GM13976 (cell line): ENCODE results near the gene MAVS.
"Not testable (repeated sequence)": the region's sequence is repeated elsewhere in the genome, so short reads cannot be mapped to it uniquely, and the experiment has no call there.

Source experiments
- DNase-seq: peaks from one replicate; pipeline ENCODE4 v3.0.0; 2012; ENCODE audit warnings: low spot score
- in situ Hi-C: fragments of 300-500 bp; cut with MboI; formaldehyde crosslinking; loops from one replicate; pipeline ENCODE4 v1.12.0; 2022; ENCODE audit warnings: low sequenced_read_pairs, mixed read lengths, inconsistent platforms; ENCODE audit not compliant: unreplicated experiment
- TF ChIP-seq, protein P1 (sequence below): IDR thresholded peaks from 2 replicates; pipeline ENCODE4 v1.5.1; 2012; ENCODE audit warnings: borderline replicate concordance, mild to moderate bottlenecking; ENCODE audit not compliant: insufficient read depth; ENCODE audit errors: extremely low read depth, missing control alignments, control extremely low read depth

Gene MAVS

DNA sequence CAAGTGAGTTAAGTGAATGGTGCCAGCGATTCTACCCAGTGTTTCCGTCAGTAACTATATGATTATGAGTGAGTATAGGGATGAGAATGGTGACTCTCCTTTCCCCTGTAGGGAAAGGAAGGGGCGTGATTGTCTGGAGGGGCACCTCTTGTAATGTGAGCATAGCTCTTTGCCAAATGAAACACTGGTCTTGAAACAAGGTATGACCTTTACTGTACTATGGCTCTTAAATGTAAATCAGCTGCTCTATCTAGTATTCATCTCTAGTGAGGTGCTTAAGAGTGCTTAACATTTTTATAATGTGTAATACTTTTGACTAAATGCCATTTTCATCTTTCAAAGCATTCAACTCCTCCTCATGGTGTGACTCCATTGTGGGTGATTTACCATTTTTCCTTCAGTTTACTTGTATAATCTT is 53.6 kb downstream of the MAVS start:
- TF ChIP-seq, protein P1, sequence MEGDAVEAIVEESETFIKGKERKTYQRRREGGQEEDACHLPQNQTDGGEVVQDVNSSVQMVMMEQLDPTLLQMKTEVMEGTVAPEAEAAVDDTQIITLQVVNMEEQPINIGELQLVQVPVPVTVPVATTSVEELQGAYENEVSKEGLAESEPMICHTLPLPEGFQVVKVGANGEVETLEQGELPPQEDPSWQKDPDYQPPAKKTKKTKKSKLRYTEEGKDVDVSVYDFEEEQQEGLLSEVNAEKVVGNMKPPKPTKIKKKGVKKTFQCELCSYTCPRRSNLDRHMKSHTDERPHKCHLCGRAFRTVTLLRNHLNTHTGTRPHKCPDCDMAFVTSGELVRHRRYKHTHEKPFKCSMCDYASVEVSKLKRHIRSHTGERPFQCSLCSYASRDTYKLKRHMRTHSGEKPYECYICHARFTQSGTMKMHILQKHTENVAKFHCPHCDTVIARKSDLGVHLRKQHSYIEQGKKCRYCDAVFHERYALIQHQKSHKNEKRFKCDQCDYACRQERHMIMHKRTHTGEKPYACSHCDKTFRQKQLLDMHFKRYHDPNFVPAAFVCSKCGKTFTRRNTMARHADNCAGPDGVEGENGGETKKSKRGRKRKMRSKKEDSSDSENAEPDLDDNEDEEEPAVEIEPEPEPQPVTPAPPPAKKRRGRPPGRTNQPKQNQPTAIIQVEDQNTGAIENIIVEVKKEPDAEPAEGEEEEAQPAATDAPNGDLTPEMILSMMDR: no peak
- in situ Hi-C loops: no loop called here
- no peak for DNase-seq

DNA sequence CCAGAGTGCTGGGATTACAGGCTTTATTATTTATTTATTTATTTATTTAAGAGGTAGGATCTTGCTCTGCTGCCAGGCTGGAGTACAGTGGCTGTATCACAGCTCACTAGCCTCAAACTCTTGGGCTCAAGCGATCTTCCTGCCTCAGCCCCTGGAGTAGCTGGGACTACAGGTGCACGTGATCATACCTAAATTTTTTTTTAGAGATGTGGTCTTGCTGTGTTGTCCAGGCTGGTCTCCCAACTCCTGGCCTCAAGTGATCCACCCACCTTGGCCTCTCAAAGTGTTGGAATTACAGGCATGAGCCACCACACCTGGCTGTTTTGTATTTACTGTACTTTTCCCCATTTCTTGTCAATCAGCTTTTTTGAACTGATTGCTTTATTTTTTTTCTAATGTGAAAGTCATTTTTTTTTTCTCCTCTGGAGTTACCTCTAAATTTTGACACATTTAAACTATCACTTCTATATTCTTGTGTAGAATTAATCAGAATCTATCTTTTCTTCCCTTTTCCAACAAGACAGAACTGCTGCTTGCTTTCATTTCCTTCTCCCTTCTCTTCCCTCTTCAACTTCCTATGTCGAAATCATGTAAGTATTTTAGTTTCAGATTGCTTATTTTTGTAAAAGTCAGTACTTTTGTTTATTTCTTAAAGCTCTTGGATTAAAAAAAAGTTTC is 54.5 kb downstream of the MAVS start:
- in situ Hi-C loops: no loop called here
- TF ChIP-seq, protein P1: no peak
- no peak for DNase-seq

DNA sequence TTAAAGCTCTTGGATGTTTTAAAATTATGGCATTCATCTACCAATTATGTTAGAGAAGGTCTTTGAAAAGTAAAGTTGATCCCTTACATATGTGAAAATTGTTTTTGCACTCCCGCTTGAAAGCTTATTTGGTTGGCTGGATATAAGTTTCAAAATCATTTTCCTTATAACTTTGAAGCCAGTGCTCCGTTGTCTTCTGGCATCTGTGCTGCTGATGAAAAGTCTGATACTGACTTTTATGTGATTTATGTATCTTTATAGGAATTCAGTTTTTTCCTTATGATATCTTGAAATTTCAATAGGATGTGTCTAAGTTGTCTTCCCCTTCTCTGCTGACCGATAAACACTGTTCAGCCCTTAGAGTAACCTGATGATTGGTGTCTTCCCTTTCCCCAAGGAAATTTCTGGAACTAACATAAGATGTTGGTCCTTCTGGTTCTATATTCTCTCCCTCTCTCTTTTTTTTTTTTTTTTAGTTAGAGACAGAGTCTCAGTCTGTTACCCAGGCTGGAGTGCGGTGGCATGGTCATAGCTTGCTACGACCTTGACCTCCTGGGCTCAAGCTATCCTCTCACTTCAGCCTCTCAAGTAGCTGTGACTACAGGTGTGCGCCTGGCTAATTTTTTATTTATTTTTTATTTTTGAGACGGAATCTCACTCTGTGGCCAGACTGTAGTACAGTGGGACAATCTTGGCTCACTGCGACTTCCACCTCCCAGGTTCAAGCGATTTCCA is 55.2 kb downstream of the MAVS start:
- in situ Hi-C loops: no loop called here
- TF ChIP-seq, protein P1: no peak

DNA sequence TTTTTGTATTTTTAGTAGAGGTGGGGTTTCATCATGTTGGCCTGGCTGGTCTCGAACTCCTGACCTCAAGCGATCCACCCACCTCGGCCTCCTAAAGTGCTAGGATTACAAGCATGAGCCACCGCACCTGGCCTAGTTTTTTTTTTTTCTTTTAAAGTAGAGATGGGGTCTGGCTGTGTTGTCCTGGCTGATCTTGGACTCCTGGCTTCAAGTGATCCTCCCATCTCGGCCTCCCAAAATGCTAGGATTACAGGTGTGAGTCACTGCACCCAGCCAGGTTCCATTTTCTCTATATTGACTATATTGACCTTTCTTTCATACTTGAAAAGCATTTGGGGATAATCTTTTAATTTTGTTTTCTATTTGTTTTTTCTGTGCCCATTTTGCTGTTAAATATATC is 55.8 kb downstream of the MAVS start:
- no peak for DNase-seq
- TF ChIP-seq, protein P1: no peak
- in situ Hi-C loops: no loop called here

More for the DNA sequence above, 55.2 kb downstream of the MAVS start:
- DNase-seq: no peak

DNA sequence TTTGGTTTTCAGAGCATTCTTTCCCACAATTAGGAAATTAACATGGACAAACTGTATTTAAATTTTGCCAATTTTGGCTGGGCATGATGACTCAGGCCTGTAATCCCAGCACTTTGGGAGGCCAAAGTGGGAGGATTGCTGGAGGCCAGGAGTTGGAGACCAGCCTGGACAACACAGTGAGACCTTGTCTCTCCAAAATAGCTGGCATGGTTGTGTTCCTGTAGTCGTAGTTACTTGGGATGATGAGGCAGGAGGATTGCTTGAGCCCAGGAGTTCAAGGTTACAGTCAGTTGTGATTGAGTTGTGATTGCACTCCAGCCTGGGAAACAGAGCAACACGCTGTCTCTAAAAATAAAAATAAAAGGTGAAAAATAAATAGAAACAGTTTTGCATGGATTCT is 57.6 kb downstream of the MAVS start:
- TF ChIP-seq, protein P1: no peak
- in situ Hi-C loops: no loop called here

DNA sequence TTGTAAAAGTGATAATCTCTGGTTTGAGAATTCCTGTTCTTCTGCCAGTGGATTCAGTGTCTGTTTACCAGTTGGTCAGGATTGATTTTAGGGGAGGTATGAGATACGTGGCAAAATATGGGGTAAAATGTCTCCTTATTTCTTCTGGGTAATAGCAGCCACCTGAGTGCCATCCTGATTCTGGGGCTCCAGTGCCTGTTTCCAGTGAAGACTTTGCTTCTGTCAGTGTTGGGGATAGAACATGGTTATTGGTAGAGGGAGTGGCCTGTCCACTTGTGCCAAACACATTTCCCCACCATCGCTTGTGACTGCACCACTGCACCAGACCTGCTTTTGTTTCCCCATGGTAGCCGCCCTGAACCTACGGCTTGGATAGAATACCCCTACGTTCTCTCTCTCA is 58.2 kb downstream of the MAVS start:
- in situ Hi-C loops: no loop called here
- TF ChIP-seq, protein P1: no peak

More for the DNA sequence above, 57.6 kb downstream of the MAVS start:
- no peak for DNase-seq

DNA sequence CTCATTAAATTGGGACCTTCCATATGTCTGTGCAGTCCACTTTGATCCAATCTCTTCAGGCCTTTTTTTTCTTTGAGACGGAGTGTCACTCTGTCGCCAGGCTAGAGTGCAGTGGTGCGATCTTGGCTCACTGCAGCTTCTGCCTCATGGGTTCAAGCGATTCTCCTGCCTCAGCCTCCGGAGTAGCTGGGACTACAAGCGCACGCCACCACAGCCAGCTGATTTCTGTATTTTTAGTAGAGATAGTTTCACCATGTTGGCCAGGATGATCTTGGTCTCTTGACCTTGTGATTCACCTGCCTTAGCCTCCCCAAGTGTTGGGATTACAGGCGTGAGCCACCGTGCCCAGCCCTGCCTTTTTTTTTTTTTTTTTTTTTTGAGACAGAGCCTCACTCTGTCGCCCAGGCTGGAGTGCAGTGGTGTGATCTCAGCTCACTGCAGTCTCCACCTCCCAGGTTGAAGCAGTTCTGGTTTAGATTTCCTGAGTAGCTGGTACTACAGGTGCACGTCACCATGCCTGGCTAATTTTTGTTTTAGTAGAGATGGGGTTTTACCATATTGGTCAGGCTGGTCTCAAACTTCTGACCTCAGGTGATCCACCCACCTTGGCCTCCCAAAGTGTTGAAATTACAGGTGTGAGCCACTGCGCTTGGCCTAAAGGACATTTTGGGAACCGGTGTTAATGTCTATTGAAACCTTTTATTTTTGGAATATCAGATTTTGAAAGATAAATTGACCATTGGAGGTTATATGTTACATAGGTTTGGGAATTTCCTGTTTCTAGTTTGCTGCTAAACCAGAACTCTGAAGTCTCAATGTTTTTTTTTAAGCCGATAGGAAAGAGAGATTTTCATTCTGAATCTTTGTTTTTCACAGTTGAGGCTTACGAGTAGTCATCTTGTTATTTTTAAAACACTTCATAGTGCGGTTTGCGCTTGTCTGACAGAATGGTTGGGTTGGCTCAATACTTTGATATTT is 60.4 kb downstream of the MAVS start:
- DNase-seq: peak; percentile 57
- in situ Hi-C loops: not testable (repeated sequence)

More for the DNA sequence above, 58.2 kb downstream of the MAVS start:
- no peak for DNase-seq
